ENCODE results near the gene PAFAH1B2.
A peak's percentile ranks its signal among the peaks of the same experiment; 100 is the strongest.

The PAFAH1B2 gene

DNA sequence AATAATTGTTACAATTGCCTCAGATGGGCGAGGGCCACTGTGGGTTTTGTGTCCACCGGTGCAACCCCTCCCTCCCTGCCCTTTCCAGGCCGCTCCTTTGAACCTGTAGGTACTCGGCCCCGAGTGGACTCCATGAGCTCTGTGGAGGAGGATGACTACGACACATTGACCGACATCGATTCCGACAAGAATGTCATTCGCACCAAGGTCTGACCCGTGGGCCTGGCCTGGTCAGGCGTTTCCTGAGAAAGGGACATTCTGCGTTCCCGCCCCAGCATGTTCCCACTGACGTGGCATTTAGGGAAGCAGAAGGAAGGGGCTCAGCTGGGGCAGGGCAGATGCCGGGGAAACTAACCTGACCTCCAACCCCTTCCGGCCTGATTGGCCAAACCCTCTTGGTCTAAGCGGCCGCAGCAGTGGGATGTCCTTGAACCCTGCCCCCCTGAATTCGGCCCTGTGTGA is 44.6 kb downstream of the PAFAH1B2 start:
- DNase-seq, result no peak

DNA sequence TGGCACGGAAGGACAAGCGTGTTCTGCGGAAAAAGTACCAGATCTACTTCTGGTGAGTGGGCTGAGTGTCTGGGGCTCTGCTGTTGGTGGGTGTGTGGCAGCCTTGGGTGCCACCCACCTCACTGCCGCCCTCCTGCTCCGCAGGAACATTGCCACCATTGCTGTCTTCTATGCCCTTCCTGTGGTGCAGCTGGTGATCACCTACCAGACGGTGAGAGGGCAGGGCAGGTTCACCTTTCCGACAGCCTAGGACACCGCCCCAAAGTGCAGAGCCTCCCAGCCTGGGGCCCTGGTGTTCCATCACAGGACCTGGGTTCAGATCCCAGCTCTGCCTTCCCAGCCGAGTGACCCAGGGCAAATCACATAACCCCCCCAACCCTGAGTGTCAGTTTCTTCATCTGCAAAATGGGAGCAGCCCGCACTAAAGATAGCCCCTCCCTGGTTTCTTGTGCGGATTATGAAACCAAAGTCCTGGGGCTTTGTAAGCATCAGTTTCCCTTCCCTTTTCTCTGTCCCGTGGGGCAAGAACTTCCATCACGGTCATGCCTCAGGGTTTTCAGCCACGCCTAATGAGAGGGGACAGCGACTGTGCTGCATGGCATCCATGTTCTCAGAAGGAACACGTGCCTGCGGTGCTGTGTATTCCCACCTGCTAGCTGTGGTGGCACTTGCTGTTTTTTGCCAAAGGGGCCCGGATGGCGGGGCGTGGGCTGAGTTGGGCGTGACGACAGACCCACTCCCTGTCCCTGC is 45.3 kb downstream of the PAFAH1B2 start:
- no peak for DNase-seq

DNA sequence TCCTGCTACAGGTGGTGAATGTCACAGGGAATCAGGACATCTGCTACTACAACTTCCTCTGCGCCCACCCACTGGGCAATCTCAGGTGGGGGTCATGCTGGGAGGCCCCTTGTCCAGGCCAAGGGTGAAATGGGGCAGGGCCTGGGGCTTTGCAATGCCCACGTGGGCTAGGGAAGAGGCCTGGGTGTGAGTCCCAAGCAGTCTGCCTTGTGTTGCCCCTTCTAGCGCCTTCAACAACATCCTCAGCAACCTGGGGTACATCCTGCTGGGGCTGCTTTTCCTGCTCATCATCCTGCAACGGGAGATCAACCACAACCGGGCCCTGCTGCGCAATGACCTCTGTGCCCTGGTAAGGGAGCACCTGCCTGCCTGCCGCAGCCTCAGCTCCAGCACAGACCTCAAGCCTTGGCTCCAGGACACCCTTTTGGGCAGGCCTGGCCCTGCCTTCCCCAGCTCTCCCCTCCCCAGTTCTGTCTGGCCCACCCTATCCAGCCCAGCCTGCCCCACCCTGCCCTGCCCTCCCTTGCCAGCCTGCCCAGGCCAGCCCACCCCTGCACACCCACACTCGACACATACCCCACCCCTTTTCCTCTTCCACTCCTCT is 46.0 kb downstream of the PAFAH1B2 start:
- no peak for DNase-seq

DNA sequence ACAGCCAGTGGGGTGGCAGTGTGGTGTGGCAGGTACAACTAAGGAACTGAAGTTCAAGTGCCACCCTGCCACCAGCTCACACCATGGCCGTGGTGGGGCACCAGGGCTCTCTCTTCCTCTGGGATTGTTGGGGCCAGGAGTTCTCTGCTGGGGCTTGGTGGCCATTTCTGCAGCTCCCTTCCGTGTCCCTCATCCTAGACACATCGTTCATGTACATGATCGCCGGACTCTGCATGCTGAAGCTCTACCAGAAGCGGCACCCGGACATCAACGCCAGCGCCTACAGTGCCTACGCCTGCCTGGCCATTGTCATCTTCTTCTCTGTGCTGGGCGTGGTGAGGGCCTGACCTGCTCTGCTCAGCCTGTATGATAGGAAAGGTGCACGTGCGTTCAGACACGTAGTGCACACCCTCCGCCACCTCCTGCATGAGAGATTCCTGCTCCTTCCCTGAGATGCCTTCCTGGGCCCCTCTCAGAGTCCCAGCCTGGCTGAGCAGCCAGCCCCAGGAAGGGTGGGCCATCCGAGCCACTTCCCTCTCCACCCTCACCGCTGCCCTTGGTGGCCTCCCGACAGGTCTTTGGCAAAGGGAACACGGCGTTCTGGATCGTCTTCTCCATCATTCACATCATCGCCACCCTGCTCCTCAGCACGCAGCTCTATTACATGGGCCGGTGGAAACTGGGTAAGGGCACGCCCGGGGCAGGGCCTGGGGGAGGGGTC is 47.8 kb downstream of the PAFAH1B2 start:
- no peak for DNase-seq

DNA sequence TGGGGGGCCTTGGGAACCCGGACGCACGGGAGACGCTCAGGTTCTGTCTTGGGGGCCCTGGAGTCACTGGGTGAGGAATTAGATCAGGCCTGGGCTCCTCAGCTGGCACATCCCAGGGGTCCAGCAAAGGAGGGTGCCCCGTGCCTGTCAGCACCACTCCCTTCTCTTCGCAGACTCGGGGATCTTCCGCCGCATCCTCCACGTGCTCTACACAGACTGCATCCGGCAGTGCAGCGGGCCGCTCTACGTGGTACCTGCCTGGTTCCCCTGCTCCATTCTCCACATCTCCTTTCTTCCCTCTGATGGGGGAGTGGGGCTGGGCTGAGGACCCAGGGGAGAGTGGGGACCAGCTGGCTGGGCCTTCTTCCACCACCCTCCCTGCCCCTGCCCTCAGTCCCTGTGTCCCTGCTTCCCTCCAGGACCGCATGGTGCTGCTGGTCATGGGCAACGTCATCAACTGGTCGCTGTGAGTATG is 48.4 kb downstream of the PAFAH1B2 start:
- no peak for DNase-seq

DNA sequence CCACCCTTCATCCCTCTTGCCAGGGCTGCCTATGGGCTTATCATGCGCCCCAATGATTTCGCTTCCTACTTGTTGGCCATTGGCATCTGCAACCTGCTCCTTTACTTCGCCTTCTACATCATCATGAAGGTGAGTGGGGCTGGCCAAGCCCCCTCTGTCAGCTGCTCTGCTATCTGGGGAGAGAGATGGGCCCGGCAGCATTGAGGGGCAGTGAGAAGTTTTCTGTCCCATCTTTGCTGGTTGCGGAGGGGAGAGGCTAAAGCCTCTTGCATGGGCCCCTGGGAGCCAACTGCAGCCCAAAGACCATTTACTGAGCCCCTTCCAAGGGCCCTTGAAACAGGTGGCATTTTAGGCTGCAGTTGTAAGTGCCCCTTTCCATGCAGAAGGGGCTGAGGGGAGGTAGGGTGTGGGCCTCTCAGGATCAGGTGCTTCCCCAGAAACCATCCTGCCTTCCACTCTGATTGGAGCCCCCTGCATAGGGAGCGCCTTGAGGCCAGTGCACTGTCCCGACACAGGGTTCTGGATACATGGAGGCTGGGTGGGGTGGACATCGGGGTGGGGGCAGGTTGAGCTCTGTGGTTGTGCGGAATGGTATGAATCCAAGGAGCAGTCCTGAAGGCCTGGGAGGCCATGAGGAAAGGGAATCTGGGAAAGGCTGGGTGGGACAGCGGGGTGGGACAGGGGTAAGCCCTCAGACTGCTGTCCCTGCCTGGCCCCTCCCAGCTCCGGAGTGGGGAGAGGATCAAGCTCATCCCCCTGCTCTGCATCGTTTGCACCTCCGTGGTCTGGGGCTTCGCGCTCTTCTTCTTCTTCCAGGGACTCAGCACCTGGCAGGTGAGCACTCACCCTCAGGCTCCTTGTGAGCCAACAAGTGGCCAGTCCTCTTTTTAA is 49.3 kb downstream of the PAFAH1B2 start:
- no peak for DNase-seq

DNA sequence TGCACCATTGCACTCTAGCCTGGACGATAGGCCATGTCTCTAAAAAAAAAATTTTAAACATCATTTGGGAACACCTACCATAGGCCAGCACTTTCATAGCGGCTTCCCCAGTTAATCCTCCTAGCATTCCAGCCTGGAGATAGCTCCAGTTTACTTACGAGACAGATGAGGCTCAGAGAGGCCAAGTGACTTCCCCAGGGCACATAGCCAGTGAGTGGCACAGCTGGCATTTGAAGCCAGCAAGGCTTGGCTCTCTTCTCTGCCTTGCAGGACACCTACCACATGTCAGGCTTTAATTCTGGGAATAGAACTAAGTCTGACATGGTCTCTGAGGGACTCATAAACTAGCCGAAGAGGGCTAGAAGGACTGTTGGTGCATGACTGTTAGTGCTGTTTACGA is 50.2 kb downstream of the PAFAH1B2 start:
- DNase-seq, result no peak

DNA sequence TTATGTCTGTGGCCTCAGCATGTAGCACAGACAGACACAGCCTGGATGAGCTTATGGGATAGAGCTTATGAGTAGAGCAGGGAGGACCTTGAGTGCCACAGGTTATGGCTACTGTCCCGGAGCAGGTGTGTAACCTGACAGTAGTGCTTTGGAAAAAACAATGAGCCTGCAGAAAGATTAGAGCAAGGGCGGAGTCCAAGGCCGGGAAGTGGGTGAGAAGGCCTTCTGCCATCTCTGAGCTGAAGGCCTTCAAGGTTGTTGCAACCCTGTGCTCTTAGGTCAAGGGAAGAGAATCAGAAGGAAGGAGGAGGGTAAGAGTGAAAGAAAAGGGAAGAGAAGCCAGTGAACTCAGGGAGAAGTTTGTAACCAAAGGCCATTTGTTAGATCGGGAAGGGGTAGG is 51.2 kb downstream of the PAFAH1B2 start:
- DNase-seq, result no peak

DNA sequence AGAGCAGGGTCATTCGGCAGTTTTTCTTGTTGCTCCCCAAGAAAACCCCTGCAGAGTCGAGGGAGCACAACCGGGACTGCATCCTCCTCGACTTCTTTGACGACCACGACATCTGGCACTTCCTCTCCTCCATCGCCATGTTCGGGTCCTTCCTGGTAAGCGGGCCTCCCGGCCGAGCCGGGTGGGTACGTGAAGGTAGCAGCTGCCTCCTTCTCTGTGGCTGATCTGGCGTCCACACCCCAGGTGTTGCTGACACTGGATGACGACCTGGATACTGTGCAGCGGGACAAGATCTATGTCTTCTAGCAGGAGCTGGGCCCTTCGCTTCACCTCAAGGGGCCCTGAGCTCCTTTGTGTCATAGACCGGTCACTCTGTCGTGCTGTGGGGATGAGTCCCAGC is 51.7 kb downstream of the PAFAH1B2 start:
- DNase-seq, result no peak

DNA sequence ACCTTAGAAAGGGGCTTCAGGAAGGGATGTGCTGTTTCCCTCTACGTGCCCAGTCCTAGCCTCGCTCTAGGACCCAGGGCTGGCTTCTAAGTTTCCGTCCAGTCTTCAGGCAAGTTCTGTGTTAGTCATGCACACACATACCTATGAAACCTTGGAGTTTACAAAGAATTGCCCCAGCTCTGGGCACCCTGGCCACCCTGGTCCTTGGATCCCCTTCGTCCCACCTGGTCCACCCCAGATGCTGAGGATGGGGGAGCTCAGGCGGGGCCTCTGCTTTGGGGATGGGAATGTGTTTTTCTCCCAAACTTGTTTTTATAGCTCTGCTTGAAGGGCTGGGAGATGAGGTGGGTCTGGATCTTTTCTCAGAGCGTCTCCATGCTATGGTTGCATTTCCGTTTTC is 52.9 kb downstream of the PAFAH1B2 start:
- no peak for DNase-seq

DNA sequence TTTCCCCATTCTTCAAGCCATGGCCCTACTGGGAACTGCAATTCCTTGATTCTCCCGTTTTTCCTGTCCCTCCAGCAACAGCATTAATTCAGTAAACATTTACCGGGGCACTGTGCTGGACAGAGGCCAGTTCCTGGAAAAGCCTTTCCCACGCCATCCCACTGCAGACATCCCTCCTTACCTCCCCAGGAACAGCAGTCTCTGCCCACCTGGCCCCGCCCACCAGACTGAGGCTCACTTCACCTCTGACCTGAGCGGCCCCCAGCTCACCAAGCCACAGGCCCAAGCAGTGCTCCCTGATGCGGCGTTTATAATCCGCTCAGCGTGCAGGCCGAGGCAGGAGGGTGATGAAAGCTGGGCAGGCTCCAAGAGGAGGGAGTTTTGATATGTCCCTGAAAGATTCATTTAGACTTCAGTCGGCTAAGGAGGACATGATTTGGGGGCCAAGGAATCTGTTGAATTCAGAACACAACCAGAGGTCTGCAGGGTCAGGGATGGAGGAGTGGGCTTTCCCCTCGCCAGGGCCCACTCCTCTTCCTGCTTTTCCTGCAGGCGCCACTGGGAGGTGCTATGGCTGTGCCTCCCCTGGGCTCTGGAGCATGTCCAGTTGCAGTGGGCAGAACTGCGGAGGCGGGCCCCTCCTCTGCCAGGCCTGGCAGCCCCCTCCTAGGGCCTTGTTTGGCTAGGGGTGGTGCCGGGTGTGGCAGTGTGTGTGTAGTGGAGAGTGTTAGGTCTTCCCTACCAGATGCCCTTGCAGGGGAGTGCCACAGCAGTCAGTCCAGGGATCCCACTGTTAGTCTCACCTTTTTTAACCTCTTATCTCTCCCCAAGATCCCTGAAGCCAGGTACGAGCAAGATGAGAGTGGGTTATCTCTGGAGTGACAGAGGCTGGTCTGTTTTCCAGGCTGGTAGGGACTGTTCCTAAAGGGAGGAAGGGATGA is 53.7 kb downstream of the PAFAH1B2 start:
- DNase-seq, result peak; percentile 77

DNA sequence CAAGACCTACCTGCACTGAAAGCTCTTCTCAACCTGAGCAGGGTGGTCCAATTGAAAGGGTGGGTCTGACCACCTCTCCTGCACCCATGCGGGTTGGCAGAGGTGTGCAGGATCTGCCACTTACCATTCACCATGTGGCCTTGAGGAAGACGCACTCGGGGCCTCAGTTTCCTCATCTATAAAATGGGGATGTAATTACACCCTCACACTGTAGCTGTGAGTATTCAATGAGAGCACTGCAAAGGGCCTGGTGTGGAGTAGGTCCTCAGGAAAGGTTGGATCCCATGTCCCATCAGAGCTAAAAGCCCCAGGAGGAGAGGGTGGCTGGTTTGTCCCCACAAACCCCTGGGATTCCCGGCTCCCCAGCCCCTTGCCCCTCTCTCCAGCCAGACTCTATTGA is 54.5 kb downstream of the PAFAH1B2 start:
- no peak for DNase-seq

DNA sequence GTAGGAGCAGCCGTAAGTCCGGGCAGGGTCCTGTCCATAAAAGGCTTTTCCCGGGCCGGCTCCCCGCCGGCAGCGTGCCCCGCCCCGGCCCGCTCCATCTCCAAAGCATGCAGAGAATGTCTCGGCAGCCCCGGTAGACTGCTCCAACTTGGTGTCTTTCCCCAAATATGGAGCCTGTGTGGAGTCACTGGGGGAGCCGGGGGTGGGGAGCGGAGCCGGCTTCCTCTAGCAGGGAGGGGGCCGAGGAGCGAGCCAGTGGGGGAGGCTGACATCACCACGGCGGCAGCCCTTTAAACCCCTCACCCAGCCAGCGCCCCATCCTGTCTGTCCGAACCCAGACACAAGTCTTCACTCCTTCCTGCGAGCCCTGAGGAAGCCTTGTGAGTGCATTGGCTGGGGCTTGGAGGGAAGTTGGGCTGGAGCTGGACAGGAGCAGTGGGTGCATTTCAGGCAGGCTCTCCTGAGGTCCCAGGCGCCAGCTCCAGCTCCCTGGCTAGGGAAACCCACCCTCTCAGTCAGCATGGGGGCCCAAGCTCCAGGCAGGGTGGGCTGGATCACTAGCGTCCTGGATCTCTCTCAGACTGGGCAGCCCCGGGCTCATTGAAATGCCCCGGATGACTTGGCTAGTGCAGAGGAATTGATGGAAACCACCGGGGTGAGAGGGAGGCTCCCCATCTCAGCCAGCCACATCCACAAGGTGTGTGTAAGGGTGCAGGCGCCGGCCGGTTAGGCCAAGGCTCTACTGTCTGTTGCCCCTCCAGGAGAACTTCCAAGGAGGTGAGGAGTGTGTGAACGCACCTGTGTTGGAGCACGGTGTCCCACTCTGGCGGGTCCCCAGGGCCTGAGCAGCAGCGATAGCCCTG is 55.2 kb downstream of the PAFAH1B2 start, which contains the start of gene TAGLN:
TAGLN (plus strand) TSS at position 318 of the 863 bp plus-strand sequence. CDS start 3,644 bp downstream, outside the sequence.
- peak; percentile 99 for DNase-seq

DNA sequence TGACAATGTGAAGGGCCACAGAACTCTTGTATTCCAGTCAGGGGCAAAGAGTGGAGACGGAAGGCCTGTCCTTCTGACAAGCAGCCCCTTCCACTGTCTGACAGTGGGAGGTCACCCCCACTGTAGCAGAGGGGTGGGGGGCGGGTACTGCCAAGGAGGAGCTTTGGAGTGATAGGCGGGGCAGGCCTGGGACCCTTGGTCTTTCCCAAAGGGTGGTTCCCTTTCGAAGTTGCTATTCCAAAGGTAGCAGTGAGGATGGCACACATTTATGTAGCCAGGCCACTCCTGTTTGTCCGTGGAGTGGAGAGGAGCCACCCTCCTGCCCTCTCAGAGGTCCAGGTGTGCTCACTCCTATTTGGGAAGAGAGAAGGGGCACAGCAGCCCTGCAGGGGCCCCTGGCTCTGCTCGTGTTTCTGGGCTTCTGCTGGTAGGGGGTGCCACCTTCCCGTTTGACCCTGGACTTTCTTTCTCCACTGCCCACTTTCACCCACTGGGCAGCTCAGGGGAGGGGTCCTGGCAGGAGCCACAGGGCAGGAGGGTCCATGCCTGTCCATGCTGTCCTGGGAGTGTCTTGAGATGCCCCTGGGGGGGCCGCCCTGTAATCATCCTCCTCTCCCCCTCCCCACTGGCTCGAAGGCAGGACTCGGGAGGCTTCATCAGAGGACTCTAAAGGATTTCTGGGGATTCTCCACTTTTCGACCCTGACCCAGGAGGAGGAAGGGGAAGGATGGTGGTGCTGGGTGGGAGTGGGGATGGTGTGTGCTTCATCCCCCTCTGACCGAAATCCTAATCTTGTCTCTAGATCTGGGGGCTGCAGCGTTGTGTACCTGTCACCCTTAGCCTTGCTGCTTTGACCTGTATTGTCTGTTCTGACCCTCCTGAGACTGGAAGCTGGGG is 56.1 kb downstream of the PAFAH1B2 start:
- DNase-seq, result peak; percentile 58

DNA sequence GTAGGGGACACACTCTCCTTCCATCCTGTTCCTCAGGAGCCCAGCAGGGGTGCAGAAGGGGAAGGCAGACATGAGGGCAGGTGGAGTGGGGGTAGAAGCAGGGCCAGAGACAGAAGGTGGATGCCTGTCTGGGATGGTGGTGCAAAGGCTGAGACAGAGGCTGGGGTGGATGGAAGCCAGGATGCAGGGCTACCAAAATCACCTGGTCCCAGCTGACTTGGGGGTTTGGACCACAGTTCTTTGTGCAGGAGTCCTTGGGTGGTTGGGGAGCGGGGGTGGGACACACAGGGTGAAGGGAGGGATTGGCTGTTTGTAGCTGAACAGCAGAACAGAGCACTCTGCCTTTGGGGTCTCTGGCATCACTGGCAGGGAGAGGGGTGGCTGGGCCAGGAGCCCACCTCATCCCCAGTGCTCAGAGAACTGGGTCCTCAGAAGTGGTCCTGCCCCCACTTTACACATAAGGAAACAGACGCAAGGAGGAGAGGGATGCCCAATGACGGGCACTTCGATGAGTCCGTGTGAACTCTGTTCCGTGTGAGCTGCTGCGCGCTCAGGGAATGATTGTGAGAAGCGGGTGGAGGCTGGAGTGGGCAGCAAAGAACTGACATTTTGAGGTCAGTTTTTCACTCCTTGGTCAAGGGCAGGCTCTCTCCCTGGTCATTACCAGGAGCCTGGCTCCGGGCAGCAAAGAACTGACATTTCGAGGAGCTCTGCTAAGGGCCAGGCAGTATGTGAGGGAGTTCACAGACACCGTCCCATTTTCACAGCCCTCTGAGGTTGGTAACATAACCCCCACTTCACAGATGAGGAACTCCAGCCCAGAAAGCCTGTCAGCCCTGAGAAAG is 56.9 kb downstream of the PAFAH1B2 start:
- DNase-seq, result peak; percentile 30

DNA sequence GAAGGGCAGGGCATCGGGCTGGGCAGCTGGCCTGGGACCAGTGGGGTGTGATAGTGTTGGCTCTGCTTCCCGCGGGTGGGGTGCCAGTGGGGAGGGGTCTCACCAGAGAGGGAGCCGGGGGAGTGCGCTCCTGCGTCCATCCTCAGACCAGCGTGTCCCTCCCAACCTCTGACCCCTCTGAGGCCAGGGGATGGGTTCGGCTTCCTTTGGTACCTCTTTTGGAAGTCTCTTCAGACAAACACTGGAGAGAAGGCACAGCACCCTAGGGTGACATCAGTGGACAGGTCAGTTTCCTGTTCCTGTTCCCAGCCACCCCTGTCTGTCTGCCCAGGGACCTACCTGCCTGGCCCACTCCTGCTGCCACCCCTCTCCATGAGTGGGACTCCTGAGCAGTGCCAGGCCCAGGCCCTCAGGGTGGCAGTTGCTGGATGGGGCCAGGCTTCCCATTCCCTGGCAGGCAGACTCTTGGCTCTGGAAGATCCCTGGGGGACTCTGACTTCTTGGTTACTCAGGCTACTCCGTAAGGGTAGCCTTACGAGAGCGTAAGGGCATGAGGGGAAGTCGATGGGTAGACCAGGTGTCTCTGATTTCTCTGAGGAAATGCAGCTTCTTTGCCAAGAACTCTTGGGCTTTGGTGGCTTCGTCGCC is 57.7 kb downstream of the PAFAH1B2 start:
- peak; percentile 34 for DNase-seq

DNA sequence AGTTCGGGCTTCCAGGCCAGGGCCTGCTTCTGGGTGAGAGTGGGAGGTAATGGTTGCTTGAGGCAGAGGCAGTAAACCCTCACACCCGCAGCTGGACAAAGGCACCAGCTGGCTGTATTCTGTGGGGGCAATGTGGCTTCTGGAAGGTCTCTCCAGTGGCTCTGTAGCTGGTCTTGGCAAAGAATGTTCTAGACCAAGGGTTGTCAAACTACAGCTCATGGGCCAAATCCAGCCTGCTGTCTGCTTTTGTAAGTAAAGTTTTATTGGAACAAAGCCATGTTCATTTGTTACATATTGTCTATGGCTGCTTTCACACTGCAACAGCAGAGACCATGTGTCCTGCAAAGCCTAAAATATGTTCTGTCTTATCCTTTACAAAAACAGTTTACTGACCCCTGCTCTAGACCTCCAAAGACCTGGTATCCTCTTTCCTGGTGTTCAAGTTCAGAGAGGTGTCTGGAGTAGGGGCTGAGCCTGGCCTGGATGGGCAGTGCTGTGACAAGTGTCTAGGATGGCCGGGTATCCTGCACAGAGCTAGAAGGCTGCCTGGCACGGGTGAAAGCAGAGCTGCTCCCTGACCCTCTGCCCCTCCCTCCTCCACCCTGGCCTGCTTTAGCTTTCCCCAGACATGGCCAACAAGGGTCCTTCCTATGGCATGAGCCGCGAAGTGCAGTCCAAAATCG is 58.4 kb downstream of the PAFAH1B2 start:
- DNase-seq, result no peak

All from fibroblast of skin of back (primary cell).